Measurements from ENCODE around the gene CELSR1.

DNA sequence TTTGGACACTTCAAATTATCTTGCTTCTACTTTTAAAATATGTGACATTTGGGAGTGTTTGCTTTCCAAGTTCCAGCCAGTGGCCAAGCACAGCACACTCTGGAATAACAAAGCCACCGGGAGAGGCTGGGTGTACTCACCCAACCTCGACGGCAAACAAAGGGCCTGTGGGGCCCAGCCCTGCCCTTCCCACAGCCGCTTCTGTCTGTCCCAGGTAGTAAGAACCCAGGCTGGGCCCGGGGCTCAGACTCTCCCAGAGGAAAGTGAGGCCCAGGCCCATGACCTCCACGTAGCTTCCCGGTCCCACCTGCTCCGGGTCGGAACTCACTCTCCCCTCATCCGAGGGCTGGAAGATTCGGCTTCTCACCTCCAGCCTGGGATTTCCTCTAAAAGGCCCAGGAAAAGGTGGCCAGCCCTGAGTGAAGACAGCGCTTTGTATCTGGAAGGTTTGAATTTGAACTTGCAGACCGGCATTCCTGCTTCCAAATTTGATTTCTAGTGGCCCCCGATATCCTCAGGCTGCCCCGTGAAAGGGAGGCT is 93.5 kb downstream of the CELSR1 start:
- TF ChIP-seq, protein P1, sequence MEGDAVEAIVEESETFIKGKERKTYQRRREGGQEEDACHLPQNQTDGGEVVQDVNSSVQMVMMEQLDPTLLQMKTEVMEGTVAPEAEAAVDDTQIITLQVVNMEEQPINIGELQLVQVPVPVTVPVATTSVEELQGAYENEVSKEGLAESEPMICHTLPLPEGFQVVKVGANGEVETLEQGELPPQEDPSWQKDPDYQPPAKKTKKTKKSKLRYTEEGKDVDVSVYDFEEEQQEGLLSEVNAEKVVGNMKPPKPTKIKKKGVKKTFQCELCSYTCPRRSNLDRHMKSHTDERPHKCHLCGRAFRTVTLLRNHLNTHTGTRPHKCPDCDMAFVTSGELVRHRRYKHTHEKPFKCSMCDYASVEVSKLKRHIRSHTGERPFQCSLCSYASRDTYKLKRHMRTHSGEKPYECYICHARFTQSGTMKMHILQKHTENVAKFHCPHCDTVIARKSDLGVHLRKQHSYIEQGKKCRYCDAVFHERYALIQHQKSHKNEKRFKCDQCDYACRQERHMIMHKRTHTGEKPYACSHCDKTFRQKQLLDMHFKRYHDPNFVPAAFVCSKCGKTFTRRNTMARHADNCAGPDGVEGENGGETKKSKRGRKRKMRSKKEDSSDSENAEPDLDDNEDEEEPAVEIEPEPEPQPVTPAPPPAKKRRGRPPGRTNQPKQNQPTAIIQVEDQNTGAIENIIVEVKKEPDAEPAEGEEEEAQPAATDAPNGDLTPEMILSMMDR (IDR thresholded peaks at IDR 0.05), result no peak
- TF ChIP-seq EZH2 (IDR thresholded peaks at IDR 0.05; ENCODE audit: borderline replicate concordance, insufficient read depth, low read depth, low read length, poor library complexity, severe bottlenecking), result no peak
